HG03135 (cell line): Measurements from ENCODE around the gene PANX2.
"Not testable (repeated sequence)": the region's sequence is repeated elsewhere in the genome, so short reads cannot be mapped to it uniquely, and the experiment has no call there.

ENCODE experiments used
- ATAC-seq: cut with Tn5 transposase; IDR thresholded peaks from one replicate; pipeline ENCODE4 v1.9.1; 2021; ENCODE audit warnings: mild to moderate bottlenecking, moderate library complexity; ENCODE audit not compliant: unreplicated experiment

PANX2 gene

GRCh38 chr22:50170453-50171318 lies at the start of gene PANX2:
Gene PANX2 (plus strand): TSS chr22:50170731. CDS start chr22:50170731, 0 bp downstream.
- ATAC-seq: no peak

DNA sequence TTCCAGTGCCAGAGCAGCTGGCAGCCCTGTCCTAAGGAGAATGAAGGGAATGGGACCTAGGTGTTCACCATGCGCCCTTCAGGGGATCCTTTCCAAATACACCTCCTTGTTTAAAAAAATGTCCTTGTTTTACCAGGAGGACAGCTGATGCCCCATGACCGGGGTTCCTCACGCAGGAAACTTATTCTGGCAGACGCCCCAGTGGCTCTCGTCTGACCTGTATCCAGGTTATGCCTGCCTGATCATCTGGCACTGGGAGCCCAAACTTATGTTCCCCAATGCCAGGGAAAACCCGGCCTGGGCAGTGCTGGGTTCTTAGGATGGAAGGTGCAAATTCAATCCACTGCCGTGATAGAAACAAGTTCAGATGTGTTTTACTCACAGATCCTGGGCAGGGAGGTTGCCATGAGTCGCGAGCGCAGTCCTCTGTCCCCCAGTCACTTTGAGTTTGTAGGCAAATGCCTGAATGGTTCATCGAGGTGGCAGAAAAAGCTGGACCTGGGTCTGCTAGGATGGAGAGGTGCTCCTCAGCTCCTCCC lies 49.3 kb upstream of the PANX2 start:
- ATAC-seq: no peak

- no peak for ATAC-seq
Measured at GRCh38 chr22:50123119-50123518, 47.4 kb upstream of the PANX2 start.

GRCh38 chr22:50125029-50125428 lies 45.5 kb upstream of the PANX2 start:
- no peak for ATAC-seq

DNA sequence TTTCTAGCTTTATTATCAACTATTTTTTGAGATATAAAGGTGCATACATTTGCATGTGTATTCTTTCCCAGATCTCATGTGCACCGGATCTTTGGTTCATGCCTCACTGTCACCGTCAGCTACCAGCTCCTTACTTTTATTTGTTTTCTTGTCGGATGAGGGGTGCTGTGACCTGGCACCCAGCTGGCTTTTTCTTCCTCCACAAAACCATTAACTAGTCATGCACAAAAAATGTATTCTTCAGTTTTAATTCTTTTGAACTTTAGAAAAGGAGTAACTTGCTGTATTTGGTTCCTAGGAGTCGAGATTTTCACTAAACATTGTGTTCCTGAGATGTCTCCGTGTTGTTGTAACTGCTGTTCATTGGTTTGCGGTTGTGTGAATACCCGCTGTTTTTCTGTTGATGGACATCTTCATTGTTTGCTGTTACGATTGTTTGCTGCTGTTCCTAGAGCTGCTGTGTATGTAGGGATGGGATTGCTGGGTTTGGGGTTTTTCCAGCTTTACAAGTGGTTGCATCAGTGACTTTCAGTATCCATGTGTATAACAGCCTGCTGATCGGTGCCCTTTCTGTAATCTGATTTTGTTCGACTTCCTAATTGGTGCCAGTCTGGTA lies 41.3 kb upstream of the PANX2 start:
- no peak for ATAC-seq

DNA sequence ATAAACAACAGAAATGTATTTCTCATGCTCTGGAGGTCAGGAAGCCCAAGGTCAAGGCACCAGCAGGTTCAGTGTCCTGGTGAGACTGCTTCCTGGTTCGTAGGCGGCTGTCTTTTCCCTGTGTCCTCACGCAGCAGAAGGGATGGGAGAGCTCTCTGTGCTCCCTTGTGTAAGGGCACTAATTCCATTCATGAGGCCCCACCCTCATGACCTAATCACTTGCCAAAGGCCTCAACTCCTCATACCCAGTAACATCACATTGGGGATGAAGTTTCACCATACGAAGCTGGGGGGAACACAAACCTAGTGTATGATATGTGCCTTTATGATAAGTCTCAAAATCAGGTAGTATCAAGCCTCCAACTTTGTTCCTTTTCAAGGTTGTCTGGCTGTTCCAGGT lies 38.6 kb upstream of the PANX2 start:
- no peak for ATAC-seq

DNA sequence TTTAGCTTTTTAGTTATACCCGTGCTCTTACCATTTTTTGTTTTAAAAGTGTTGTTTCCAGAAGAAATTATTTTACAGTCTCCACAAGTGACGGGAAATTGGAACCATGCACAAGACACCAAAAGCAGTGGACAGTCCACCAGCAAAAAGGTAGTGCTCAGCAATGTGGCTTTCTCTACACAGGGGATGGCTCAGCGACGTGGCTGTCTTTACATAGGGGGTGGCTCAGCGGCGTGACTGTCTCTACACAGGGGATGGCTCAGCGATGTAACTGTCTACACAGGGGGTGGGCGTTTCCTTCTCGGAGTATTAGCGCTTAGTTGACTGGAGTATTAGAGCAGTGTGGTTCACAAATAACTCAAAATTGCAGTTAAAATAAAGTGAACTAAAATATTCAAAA lies 36.0 kb upstream of the PANX2 start:
- no peak for ATAC-seq

DNA sequence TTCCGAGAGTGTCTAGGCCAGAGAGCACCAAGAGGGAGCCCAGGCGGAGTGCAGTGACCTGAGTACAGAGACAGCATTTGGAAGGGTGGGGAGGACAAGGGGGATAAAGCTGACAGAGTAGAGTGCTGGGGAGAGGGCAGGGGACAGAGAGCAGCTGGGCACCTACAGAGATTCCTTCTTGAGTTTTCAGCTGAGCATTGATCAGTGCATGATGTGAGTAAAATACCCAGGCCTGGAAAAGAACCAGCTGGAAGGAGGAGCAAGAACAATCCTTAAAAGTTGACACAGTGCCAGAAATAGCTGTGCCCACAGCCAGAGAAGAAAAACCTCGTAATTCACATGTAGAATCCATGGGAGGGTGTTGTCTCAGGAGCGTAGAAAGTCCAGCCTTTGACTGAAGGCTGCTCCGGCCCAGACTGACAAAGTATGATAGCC lies 33.9 kb upstream of the PANX2 start:
- ATAC-seq: no peak

- not testable (repeated sequence) for ATAC-seq
Measured at GRCh38 chr22:50137277-50137676, 33.3 kb upstream of the PANX2 start.

DNA sequence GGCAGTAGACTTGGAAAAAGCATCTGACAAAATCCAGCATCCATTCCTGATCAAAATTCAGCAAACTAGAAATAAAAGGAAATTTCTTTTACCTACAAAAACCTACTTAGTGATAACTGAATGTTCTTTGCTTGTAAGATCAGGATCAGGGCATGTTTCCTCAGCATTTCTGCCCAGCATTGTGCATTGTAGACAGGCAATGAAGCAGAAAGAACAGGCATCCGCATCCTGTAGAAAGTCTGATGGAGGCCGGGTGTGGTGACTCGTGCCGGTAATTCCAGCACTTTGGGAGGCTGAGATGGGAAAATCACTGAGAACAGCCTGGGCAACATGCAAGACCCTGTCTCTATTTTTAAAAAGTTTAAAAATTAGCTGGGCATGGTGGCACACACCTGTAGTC lies 32.5 kb upstream of the PANX2 start:
- ATAC-seq: no peak

DNA sequence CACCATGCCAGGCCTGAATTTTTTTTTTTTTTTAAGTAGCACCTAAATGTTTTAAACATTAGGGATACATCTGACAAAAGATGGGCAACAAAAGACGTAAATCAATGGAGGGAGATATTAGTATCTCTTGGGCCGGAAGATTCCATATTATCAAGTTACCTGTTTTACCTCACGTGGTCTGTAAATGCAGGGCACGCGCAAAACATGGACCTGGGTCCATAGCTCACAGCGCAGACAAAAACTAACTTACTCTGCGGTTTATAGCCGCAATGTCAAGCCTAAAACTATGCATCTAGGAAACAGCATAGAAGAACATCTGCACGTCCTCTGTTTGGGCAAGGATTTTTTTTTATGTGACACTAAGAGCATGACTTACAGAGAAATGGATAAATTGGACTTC lies 31.5 kb upstream of the PANX2 start:
- ATAC-seq: no peak

DNA sequence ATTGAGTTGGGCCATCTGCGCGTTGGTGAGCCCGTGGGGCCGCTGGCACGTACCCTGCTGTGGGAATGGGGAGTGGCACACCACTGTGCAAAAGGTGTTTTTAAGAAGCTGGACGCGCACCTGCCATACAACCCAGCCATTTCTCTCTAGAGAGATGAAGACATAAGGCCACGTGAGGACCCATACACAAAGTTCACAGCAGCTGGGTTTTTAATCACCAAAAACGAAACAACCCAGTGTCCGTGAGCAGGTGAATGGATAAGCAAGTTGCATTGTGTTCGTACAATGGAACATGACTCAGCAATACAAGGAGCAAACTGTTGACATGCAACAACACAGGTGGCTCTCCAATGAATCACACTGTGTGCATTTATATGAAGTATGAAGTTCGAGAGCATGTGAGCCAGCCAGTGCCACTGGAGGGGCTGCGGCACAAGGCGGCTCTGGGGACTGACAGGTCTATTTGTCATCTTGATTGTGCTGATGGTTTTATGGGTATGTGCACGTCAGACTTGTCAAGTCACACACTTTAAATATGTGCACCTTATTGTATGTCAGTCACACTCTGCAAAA lies 30.6 kb upstream of the PANX2 start:
- ATAC-seq: no peak

- ATAC-seq: no peak
Measured at GRCh38 chr22:50140615-50141014, 29.9 kb upstream of the PANX2 start.

- ATAC-seq: no peak
Measured at GRCh38 chr22:50141462-50141861, 29.1 kb upstream of the PANX2 start.

DNA sequence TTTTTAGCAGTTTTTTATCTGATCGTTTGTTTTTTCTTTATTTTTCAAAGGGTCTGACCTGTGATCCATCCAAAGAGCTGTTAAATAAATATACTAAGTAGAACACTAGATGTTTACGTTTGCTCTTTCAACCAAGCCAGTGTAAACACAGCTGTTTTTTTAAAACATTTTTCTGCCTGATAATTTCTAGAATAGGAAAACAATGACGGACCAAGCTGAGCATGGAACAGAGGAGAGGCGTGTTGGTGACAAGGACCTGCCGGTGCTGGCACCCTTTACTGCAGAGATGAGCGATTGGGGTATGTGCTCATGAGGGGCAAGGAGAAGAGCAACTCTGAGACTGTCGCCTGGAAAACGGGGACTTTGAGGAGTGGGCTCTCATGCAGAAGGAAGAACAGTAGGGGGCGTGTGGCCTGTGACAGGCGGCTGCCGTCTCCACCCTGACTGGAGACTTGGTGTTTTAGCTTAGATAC lies 28.6 kb upstream of the PANX2 start:
- no peak for ATAC-seq

- no peak for ATAC-seq
Measured at GRCh38 chr22:50143096-50143495, 27.4 kb upstream of the PANX2 start.

DNA sequence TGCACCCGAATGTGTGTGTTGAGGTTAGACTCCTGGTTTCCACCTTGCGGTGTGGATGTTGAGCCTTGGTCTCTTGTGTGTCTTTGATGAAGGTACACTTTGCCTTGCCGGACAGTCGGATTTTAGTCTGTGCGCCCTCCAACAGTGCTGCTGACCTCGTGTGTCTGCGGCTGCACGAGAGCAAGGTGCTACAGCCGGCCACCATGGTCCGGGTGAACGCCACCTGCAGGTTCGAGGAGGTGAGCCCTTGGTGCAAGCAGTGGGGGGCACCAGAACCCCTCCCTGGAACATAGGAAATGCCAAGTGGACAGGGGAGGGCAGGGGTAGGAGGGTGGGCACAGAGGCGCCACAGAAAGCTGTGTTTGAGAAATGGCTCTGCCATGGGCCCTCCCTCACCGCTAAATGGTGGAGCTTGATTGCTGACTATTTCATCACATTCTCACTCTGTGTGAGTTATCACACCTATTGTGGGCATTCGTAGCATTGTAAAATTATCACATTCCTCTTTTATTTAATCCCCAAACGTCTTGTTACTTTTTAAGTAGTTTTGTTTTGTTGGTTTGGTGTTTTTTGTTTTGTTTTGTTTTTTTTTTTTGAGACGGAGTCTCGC lies 26.4 kb upstream of the PANX2 start:
- ATAC-seq: no peak

DNA sequence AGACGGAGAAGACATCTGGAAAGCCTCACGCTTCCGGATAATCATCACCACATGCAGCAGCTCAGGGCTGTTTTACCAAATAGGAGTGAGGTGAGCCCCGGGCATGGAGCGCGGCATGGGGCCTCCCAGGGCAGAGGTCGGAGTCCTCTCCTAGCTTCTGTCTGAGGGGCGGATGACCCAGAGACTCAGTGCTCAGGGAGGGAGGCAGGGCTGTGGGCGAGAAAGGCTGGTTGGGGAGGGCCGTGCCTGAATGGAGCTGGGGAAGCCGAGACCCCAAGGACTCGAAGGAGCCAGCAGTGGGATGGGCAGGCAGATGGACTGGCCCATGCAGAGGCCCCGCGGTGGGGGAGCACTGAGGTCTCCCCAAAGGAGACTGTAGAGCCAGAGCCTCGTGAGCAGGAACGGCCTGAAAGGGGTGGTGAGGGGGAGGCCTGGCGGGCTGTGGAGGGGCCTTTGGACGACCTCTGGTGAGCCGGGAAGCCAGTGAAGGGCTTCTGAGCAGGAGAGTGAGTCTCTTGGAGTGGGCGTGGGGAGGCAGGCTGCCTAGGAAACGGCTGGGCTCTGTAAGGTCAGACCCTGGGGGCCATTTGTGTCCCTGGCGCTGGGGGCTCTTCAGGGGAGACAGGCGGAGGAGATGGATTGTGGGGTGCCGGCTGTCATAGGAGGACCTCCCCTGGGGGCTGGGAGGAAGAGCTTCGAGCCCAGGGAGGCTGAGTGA lies 24.7 kb upstream of the PANX2 start:
- no peak for ATAC-seq

DNA sequence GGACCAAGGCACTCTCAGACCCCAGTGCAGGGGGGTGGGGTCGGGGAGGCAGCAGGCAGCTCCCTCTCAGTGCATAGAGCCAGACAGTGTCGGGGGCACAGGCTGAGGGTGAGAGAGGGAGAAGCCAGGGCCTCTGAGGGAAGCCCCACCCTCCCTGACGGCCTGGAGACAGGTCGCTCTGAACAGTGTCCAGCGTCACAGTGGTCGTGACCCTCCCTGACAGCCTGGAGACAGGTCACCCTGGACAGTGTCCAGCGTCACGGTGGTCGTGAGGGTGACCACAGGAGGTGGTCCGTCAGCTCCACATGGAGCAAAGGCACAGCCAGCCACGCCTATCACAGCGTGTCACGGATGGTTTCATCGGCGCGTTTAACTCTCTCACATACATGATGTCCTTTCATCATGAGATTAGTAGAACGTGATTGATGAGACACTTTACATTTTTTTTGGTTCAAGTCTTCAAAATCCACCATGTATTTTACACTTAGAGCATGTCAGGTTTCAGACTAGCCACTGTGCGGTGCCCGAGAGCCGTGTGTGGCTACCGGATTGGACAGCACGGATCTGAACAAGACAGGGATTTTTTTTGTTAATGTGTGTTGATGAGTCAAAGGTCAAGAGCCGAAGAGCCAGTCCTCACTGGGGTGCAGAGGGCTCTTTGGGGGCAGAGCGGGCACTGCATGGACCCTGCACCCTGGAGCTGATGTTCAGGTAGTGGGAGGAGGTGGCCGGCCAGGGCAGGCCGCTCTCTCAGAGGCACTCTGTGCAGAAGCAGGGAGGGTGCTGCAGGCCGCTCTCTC lies 23.9 kb upstream of the PANX2 start:
- ATAC-seq: no peak
